C4-2B (cell line): Measurements from ENCODE around the gene DUSP6.

Source experiments
- CTCF ChIP-seq: fragments of 450-650 bp; conservative IDR thresholded peaks from 2 replicates; pipeline ENCODE4 v1.5.1; 2017; ENCODE audit warnings: mild to moderate bottlenecking
- ZFX ChIP-seq: fragments of 450-650 bp; IDR thresholded peaks from 2 replicates; pipeline ENCODE4 v1.6.1; 2017

GRCh38 chr12:89340861-89341260, 11.4 kb downstream of the DUSP6 start:
- TF ChIP-seq CTCF, result no peak
- no peak for TF ChIP-seq ZFX
